Fibroblast of villous mesenchyme (primary cell): ENCODE data around the gene MYH3. TPM values are rescaled to one million over a fixed set of nuclear protein-coding genes. Genes with fewer than 3 reads are reported as not detected.

Experiments used
- DNase-seq: peaks from one replicate; pipeline ENCODE4 v3.0.0-alpha.2; 2010; ENCODE audit warnings: low read depth
- H3K4me3 ChIP-seq: 2 replicates; pipeline ENCODE4 v1.5.1; 2011; ENCODE audit warnings: low read depth, mild to moderate bottlenecking, low read length
- CTCF ChIP-seq: IDR thresholded peaks from 2 replicates; pipeline ENCODE4 v1.5.1; 2012; ENCODE audit warnings: low read depth, mild to moderate bottlenecking, low read length; ENCODE audit not compliant: insufficient read depth
- total RNA-seq: library from RNA; depleted of rRNA; stranded (reverse); fragments of >200 nt; gene quantifications from 2 replicates; pipeline ENCODE4 v1.2.3, GENCODE V29; 2012

MYH3 gene
- total RNA-seq, 1 donor = 0.43 TPM

GRCh38 chr17:10624969-10625368 is 32.1 kb downstream of the MYH3 start:
- no peak overlapping the region for H3K4me3 ChIP-seq
- TF ChIP-seq CTCF = no peak
- DNase-seq = no peak

- TF ChIP-seq CTCF = no peak
- DNase-seq = no peak
- no peak overlapping the region for H3K4me3 ChIP-seq
Observed at GRCh38 chr17:10623737-10624338, 33.3 kb downstream of the MYH3 start.

- DNase-seq = no peak
- no peak overlapping the region for H3K4me3 ChIP-seq
- no peak for TF ChIP-seq CTCF
Observed at GRCh38 chr17:10622617-10623485, 34.3 kb downstream of the MYH3 start.

GRCh38 chr17:10621397-10621796 is 35.7 kb downstream of the MYH3 start:
- no peak for DNase-seq
- no peak overlapping the region for H3K4me3 ChIP-seq
- no peak for TF ChIP-seq CTCF

GRCh38 chr17:10620823-10621222 is 36.3 kb downstream of the MYH3 start:
- DNase-seq = no peak
- H3K4me3 ChIP-seq = no peak overlapping the region
- TF ChIP-seq CTCF = no peak

GRCh38 chr17:10618202-10618635 is 38.9 kb downstream of the MYH3 start:
- TF ChIP-seq CTCF = peak; percentile 93
- peak; percentile 64 for DNase-seq
- H3K4me3 ChIP-seq = no peak overlapping the region
